Measurements from ENCODE around the gene DMRT3.

DMRT3 gene, protein sequence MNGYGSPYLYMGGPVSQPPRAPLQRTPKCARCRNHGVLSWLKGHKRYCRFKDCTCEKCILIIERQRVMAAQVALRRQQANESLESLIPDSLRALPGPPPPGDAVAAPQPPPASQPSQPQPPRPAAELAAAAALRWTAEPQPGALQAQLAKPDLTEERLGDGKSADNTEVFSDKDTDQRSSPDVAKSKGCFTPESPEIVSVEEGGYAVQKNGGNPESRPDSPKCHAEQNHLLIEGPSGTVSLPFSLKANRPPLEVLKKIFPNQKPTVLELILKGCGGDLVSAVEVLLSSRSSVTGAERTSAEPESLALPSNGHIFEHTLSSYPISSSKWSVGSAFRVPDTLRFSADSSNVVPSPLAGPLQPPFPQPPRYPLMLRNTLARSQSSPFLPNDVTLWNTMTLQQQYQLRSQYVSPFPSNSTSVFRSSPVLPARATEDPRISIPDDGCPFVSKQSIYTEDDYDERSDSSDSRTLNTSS

DNA sequence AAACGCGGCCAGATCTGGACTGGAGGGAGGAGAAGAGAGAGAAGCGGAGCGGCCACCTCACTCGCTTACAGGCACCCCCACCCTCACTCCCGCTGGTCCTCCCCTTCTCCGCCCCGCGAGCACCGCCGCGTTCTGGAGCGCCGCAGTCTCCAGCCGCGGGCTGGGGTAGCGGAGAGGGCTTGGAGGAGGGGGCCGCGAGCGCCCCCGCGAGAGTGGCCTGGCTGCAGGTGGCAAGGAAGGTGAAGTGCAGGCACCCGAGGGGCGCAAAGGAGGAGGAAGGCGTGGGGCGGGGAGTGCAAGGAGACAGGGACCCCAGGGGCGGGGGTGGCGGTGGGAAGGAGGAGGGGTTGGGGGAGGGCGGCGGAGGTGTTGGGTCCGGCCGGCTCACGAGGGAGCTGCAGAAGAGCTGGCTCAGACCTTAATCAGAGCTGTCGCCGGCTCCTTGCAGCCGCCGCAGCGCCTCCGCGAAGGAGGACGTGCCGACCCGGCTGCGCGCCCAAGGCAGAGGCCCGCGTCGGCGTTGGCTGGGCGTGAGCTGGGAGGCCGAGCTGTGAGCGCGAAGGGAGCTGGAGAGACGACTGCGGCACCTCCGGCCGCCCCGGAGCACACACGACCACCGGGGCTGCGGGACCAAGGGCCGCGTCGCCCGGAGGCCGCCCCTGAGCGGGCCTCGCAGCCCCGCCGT, at the start of gene DMRT3:
TSS of gene DMRT3 (plus strand) at position 398 of the 685 bp plus-strand sequence. CDS start 347 bp downstream, outside the sequence.
- DNase-seq (ENCODE audit: low spot score): no peak

DNA sequence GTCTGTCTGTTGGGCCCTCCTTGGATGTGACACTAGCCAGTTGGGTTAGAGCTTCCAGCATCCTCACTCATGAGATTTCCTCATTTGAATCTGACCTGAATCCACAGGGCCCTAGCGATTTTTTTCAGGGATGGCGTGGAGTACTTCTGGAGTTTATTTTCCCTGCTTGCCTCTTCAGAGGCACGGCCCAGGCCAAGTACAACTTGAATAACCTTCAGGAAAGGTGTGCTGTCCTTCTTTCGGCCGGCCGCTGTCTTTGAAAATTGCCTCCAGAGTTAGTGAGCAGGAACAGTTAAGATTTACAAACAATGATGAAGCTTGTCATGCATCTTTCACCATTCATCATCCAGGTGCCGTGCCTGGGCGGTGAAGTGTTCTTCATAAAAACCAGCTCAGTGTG, 49.5 kb upstream of the DMRT3 start:
- DNase-seq (ENCODE audit: low spot score): no peak

DNA sequence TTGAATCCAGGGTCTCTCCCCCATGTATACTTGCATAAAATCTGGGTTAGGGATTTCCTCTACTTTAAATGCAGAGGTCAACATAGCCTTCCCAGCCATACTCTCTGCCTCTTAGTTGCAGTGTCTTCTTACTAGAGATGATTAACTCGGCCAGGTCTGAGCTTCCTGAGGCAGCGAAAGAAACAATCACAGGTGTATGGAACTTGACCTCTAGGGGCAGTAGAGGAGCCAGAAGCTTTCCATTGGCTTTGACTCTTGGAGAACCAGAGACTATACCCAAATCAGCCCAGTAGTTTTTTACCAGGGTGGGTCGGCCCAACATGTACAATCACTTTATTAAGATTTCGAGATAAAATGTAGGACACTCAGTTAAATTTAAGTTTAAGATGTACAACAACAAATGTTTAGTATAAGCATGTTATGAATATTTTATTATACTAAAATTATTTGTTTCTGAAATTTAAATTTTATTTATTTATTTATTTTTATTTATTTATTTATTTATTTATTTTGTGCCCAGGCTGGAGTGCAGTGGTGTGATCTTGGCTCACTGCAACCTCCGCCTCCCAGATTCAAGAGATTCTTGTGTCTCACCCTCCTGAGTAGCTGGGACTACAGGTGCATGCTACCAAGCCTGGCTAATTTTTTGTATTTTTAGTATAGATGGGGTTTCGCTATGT, 48.0 kb upstream of the DMRT3 start:
- peak; percentile 33 for DNase-seq (ENCODE audit: low spot score)

DNA sequence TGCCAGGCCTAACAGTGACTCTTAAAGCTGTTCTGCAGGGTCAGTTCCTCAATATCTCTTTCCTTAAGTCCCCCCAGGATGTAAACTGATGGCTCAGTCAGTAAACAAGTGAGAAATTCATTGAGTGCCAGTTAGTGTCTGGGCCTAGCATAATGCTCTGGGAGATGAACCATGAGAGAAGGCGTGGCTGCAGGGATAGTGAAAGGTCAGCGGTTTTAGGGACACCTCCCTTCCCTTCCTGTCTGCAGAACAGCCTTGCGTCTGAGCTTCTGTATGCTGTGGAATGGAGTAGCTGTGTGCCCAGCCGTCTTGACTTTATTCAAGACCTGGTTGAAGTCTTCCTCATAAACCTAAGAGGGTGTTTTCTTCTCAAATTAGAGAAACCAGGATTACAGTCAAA, 46.7 kb upstream of the DMRT3 start:
- DNase-seq (ENCODE audit: low spot score): no peak

DNA sequence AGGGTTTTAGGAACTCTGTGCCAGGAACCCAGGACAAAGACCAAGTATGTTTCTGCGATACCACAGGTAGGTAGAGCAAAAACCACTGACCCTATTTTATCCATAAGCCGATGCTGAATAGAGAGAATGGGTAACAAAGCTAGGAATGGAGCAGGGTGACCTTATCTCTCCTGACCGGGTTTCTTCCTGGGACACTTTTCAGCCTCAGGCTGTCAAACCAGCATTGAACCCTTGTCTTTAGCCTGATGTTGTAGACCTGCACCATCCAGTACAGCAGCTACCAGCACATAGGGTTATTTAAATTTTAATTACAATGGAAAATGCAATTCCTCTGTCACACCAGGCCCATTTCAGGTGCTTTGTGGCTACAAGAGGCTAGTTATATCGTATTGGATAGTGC, 43.1 kb upstream of the DMRT3 start:
- DNase-seq (ENCODE audit: low spot score): no peak

DNA sequence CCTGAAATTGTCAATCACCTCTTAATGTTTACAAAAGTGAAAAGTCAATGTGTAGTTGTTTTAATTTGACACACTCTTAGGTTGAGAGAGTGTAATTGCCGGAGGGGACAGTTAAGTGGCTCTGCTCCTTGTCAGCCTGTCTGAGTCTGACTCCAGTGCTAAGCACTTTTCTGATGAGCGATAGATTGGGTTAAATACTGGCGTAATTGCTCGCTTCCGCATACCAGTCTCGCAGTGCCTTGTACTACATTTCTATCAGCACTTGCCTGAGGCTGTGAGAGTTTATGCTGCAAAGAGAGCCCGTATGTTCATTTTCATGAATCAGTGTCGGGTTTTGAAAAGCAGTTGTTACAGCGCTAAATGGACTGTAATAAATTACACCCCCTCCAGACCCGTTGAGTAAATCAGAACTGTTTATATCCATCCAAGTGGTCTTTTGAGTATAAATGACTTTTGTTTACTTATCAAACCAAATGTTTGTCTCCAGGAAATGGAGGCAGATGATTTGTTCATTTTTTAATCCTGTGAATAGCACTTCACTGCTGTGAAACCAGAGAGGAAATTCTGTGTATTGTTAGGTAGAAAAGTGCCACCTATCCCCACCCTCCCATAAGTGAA, 41.0 kb upstream of the DMRT3 start:
- DNase-seq (ENCODE audit: low spot score): no peak

DNA sequence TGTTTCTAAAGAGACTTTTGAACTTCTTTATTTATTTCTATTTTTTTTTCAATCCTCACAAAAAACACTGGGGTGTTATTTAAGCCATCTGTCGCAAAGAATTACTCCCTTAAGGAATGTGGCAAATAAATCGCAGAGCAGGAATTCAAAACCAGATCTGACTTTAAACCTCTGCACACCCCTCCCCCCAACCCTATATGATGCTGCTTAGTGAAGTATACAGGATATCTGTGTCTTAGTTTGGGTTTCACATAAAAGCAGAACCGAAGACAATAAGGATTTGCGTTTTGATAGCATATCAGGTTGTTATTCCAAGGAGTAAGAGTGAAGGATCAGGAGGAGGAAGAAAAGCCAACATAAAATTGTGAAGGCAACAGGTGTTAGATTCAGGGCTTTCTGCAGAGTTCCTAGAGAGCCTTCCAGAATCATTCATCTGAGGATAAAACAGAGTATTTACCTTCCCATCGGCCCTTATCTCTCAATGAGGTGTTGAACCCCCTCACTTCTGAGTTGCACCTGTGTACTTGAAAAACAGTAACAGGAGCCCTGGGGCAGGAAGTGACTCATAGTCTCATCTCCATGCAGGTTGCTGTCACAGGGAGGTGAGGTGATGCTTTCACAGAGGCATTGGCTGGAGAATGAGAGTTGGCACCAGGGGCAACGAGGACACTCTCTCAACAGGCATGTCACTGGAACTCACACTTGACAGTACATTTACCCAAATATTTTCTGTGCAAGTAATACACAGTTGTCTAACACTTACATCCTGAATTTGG, 33.5 kb upstream of the DMRT3 start:
- no peak for DNase-seq (ENCODE audit: low spot score)

DNA sequence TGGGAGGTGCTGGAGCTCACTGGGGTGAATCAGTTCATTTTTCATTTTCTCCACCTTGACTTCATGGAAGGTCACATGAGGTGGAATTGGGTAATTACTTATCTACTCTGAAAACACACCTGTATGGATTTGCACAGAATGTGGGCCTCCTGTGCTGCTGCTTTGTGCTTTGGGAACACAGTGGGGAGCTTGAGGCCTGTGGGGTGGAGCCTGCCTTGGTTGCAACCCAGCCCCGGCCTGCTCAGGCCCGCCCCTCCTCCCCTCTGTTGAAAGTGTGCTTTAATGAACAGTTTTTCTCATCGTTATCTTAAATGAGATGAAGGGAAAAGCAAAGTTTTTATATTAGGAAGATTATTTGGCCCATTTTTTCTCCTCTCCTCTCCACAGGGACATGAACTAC, 28.5 kb upstream of the DMRT3 start:
- DNase-seq (ENCODE audit: low spot score): no peak

DNA sequence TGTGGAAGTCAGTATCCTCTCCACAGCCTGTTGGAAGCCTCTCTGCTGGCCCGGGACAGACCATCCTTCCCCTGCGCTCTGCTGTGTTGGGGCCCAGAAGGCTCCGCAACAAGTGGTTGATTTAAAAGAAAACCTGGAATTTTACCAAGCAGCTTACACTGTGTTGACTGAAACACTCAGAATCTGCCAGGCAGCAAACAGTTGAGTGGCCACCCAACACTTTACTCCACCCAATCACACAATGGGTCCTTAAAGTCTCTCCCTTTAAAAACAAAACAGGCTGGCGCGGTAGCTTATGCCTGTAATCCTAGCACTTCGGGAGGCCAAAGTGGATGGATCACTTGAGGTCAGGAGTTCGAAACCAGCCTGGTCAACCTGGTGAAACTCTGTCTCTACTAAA, 28.0 kb upstream of the DMRT3 start:
- DNase-seq (ENCODE audit: low spot score): no peak

DNA sequence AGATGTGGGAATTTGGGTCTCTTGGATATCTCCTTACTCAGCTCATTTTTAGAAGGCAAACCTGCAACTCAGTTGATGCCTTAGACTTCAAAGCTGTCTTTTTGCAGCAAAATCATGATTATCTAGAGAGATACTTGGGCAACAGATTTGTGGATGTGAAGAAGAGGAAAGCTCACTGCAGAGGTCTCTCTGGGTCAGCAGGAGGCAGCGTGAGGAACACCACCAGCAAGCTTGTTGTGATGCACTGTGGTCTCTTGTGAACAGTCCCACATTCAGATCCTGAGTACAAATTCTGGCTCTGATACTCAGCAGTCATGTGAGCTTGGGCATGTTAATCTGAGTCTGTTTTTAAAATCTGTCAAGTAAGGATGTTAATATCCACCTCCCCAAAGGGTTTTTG, 26.3 kb upstream of the DMRT3 start:
- no peak for DNase-seq (ENCODE audit: low spot score)

DNA sequence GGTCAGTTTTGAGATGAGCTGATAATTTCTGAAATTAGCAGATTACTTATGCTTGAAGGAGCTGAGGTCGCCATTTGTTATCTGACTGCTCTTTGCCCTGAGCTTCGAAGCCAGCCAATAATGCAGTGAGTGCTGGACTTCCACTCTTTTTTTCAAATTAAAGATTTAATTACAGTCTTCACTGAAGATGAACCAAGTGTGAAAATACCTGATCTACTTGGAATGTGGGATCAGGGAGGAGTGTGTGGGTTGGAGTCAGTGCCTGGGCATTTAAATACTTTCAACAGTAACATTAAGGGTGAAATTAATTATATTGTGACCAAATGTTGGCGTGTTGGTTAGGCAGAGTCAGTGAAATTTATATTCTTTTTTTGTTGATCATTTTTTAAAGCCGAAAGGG, 23.9 kb upstream of the DMRT3 start:
- DNase-seq (ENCODE audit: low spot score): no peak

DNA sequence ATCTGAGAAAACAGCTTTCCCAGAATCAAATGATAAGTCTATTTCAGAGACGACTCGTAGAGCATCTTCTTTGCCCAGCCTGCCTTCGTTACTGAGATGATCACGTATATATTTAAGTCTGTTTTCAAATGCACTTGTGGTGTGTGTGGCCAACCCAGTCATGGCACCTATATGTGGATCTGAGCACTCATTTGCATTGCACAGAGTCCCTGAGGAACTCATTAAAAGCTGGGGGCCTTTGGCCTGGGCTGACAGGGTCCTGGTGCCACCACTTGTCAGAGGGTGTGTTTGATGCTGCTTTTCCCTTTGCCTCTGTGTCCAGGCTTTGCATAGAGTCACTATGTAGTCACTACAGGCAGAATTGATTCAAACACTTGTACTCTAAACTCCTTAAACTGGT, 17.4 kb upstream of the DMRT3 start:
- DNase-seq (ENCODE audit: low spot score): no peak

DNA sequence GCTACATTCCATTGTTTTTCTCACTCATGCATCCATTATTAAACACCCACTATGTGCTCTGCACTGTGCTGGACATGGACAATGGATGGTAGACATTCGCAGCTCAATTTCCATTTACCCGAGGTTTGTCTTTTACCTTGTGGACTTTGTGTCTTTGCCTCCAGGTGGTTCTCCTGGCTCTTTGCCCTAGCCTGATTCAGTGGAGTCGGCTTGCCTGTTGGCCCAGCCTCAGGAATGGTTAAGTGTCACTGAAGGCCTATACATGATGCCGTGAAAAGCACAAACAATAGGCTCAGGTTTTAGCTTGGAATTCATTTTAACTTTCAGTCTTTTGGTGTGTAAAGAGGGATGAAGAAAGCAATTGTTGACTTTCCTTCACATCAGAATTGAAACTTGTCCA, 16.5 kb upstream of the DMRT3 start:
- no peak for DNase-seq (ENCODE audit: low spot score)

DNA sequence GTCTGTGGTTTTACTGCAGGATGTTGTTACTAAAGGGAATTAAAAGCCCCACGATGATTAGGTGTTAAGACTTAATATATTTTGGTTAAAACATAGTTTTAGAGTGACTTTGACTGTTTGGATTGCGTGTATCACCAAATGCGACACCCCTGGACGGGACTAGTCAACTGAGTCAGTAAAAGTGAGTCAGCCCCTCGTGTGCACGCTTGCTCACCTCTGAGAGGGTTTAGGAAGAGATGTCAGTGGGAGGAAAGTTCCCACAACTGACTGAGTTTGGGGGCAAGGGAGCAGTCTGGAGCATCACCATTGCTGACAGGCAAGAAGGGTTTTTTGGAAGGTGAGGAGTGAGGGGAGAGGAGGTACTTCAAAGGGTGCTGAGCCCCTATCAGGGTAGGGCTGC, 14.4 kb upstream of the DMRT3 start:
- DNase-seq (ENCODE audit: low spot score): no peak

DNA sequence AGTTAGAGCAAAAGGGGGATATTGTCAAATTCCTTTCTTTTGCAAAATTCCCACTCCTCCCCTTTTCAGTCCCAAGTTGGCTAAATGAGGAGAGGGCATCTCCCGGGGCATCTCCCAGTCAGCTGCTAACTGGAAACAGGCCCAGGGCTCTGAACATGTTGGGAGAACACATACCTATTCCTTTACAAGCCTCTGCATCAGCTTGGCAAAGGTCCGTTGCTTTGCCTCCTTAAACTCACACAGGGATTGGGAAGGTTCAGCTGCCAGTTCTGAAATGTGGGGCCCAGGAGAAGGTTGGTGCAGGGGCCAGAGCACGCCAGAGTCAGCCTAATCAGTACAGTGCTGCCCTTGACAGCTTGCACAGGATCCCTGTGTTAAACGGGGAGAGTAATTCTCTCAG, 11.0 kb upstream of the DMRT3 start:
- DNase-seq (ENCODE audit: low spot score): no peak

DNA sequence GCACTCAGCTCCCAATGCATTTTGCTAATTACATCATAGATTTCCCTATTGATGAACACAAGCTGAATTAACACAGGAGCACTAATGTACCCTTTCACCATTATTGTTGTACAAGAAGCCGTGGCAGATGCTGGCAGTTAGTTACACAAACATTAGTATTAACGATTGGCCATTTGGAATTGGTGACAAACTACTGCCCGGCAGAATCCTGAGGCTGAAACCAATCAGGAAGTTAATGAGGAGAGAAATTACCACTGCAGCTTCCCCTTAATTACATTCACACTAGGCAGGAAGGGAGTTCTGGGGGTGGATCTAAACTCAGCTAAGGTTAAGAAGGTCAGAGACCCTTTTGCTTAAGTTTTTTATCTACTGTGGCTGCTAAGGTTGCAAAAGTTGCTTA, 9.6 kb upstream of the DMRT3 start:
- DNase-seq (ENCODE audit: low spot score): no peak

DNA sequence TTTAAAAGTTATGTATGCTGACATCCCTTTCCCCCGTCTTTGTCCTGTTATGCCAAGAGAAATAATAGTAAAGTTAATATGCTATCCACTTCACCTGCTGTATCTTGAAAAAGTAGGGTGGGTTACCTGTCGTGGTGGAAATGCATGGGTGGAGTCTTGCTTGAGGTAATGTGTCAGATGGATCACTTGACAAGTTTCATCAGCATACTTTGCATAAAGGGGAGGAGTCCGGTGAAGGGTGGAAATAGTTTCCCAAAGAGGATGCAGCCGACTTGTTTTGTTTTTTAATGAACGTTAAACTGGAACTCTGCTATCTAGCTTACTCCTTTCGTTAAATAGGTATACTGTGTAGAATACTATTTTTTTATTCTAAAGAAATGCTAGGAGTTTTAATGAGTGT, 9.0 kb upstream of the DMRT3 start:
- peak; percentile 5 for DNase-seq (ENCODE audit: low spot score)

DNA sequence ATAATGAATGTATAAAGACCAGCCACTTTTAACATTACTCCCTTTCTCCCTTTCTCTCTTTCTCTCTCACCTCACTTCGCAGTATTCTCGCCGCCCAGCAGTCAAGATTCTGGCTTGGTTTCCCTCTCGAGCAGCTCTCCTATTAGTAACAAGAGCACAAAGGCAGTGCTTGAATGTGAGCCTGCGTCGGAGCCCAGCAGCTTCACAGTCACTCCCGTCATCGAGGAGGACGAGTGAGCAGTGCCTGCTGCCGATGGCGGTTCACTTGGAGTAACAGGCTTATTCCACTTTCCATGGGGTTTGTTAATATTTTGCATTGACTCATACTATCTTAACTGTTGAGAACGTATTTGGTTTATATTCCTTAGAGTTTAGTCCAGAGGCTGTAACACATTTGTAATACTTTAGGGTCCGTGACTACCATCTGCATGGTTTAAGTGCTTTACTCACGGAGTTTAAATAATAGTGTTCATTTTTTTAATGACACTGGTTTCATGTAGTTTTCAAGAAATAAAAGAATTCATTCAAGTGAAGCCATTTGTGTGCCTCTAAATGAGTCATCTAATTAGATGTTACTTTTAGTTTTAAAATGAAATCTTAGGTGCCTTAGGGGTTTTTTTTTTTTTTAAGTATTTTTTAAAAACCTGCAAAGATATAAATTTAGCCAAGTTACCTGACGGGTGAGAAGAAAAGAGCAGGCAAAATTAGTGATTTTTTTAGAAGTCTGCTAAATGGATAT, 8.4 kb upstream of the DMRT3 start:
- DNase-seq (ENCODE audit: low spot score): peak; percentile 29

DNA sequence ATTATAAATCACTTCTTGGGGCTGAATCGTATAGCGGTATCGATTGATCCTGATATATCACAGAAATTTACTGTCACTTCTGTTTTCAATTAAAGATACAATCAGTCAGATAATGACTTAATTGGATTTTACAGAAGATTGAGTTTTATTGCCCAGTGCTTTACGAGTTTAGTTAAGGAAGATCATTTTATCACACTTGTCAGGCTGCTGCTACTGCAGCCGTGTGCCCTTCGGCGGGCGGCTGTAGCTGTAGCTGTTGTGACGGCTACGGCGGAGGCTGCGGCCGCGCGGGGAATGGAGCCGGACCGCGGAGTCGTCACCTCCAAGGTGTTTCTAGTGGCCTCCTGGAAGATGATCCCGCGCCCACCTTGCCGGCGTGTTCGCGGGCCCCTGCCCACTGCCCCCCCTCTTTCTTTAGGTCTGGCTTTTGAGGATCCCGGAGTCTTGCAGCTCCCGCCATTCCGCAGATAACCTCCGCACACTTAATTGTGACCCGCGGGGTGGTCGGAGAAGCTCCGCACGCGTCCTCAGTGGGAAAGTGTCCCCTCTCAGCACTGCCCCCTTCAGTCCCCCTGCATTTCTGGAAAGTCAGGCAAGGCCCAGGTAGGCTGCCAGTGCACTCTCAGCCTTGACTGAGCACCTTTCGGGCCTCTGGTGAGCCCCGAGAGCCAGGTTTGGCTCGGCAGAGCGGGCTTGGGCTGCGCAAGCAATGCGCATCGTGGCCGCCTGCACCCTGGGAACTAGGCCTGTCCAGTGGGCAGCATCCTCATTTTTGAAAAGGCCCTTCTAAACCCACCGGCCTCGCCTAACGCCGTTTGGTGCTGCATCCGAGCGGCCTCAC, 6.9 kb upstream of the DMRT3 start:
- no peak for DNase-seq (ENCODE audit: low spot score)

All from LoVo (cell line).